GM12801 (cell line): ENCODE results near the gene SECTM1.

ENCODE experiments used
- TF ChIP-seq, protein P1 (sequence below): IDR thresholded peaks from one replicate; pipeline ENCODE4 v1.5.1; 2011; ENCODE audit warnings: control low read depth; ENCODE audit not compliant: insufficient read length; ENCODE audit errors: extremely low read depth

SECTM1 gene

DNA sequence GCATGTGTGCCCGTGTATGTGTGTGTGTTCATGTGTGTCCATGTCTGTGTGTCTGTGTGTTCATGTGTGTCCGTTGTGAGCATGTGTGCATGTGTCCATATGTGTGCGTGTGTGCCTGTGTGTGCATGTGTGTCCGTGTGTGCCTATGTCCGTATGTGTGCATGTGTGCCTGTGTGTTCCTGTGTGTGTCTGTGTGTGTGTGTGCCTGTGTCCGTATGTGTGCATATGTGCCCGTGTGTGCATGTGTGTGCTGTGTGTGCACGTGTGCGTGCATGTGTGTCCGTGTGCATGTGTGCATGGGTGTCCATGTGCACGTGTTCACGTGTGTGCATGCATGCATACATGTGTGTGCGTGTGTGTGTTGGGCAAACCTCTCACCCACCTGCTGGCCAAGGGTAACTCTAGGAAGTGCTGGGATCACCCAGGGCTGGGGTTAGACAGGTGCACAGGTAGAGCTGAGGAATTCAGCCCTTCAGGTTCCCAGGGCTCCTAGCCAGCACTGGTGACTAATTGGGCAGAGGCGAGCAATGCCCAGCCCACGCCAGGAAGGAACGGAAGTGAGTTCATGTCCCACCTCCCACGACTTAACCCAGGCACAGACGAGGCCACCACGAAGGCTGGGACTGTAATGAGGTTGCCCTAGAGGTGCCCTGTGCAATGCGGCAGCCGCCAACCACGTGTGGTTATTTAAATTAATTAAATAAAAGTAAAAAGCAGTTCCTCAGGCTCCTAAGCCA is 51.9 kb downstream of the SECTM1 start:
- TF ChIP-seq, protein P1, sequence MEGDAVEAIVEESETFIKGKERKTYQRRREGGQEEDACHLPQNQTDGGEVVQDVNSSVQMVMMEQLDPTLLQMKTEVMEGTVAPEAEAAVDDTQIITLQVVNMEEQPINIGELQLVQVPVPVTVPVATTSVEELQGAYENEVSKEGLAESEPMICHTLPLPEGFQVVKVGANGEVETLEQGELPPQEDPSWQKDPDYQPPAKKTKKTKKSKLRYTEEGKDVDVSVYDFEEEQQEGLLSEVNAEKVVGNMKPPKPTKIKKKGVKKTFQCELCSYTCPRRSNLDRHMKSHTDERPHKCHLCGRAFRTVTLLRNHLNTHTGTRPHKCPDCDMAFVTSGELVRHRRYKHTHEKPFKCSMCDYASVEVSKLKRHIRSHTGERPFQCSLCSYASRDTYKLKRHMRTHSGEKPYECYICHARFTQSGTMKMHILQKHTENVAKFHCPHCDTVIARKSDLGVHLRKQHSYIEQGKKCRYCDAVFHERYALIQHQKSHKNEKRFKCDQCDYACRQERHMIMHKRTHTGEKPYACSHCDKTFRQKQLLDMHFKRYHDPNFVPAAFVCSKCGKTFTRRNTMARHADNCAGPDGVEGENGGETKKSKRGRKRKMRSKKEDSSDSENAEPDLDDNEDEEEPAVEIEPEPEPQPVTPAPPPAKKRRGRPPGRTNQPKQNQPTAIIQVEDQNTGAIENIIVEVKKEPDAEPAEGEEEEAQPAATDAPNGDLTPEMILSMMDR, result no peak

DNA sequence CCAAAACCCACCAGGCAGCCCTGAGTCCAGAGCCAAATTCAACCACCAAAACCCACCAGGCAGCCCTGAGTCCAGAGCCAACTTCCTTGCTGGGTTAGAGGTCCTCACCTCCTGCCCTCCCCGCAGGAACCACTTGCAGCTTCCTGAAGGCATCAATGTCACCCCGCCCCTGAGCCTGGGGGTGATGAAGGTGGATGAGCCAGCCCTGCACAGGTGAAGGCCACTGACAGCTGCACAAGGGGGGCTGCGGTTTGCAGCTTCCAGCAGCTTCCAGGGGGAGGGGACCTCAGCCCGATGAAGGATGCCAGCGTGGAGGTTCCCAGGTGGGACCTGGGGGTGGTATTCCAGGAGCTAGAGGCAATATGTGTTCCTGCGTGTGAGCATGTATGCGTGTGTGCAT is 52.5 kb downstream of the SECTM1 start:
- TF ChIP-seq, protein P1, result no peak

DNA sequence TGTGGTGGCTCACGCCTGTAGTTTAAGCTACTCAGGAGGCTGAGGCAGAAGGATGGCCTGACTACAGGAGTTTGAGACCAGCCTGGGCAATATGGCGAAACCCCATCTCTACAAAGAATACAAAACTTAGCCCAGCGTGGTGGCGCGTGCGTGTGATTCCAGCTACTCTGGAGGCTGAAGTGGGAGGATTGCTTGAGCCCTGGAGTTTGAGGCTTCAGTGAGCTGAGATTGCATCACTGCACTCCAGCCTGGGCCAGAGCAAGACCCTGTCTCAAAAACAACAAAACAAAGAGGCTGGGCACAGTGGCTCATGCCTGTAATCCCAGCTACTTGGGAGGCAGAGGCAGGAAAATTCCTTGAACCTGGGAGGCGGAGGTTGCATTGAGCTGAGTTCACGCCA is 53.0 kb downstream of the SECTM1 start:
- TF ChIP-seq, protein P1, result no peak

DNA sequence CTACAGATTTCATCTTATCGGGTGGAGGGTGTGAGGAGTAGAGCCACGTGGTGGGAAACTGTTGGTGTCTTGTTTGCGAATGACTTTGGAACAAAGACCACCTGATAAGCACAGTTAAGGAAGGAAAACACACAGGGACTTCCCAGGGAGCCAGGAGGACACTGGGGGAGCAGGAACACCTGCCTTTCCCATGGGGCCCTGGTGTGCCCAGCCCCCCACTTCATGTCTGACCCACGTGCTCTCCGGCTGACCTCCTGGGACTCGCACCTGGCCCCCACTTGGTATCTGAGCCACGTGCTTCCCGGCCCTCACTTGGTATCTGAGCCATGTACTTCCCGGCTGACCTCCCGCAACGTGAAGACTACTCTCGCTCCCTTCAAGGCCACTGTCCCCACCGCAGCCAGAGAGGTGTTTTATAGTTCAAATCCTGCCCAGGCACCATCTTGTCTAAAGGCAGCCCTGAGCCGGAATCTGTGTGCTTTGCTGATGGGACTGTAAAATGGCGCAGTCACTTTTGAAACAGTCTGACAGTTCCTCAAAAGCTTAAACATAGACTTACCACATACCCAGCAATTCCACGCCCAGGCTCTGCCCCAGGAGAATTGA is 54.7 kb downstream of the SECTM1 start:
- TF ChIP-seq, protein P1, result no peak

DNA sequence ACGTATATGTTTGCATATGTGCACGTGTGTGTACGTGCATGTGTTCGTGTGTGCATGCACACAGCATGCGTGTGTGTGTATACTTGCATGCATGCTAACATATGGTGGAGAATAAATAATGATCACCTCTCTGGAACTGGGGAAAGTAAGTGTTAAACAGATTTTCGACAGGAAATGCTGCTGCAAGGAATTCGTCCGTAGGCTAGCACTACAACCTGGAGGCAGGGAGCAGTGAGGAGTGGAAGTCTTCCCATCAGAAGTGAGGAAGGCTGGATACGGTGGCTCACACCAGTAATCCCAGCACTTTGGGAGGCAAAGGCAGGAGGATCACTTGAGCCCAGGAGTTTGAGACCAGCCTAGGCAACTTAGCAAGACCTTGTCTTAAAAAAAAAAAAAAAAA is 55.3 kb downstream of the SECTM1 start:
- TF ChIP-seq, protein P1, result no peak

DNA sequence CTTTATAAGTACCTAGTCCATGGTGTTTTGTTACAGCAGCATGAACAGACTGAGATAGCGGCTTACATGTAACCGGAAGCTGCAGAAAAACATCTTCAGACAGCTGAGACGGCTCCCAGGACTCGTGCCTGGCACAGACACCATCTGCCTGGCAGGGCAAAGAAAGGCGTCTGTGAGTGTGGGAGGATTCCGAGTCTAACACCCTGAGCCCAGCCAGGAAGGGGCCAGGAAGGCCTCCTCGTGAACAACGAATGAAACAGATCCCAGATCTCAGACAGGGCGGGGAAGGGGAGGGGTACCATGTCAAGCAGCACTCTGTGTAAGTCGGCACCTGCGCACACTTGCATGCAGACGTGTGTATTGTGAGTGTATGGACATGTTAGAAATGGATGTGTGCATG is 55.7 kb downstream of the SECTM1 start:
- TF ChIP-seq, protein P1, result no peak

DNA sequence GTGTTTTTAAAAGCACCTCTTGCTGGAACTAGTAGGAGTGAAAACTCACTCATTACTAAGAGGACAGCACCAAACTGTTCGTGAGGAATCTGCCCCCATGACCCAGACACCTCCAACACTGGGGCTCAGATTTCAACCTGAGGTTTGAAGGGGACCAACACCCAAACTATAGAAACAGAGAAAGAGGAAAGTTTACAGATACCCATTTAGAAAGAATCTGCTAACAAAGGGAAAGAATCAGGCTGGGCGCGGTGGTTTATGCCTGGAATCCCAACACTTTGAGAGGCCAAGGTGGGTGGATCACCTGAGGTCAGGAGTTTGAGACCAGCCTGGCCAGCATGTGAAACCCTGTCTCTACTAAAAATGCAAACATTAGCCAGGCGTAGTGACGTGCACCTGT is 56.6 kb downstream of the SECTM1 start:
- TF ChIP-seq, protein P1, result no peak
